Stomach (tissue), 9 donors: ENCODE results near the gene PRKCI. TPM values are rescaled to one million over a fixed set of nuclear protein-coding genes. Genes with fewer than 3 reads are reported as not detected.
"Not testable (repeated sequence)": the region's sequence is repeated elsewhere in the genome, so short reads cannot be mapped to it uniquely, and the experiment has no call there.

Experiments
- DNase-seq, 2 donors: peaks; one replicate each; pipeline versions ENCODE4 v3.0.0 to v3.0.0-alpha.2; 2013 to 2019
- H3K27ac ChIP-seq, 5 donors: fragments of 200-600 bp in 4 of 5; sonication (generic) in 4 of 5; one replicate each; pipeline ENCODE4 v1.5.1; 2013 to 2019; ENCODE audit warnings: mild to moderate bottlenecking in 1 of 5, moderate library complexity in 1 of 5
- H3K27me3 ChIP-seq, 3 donors: fragments of 200-600 bp; sonication (generic); one replicate each; pipeline ENCODE4 v1.5.1; 2017 to 2019; ENCODE audit warnings: mixed run types in 1 of 3
- H3K36me3 ChIP-seq, 4 donors: fragments of 200-600 bp; sonication (generic); 1 replicate in 3 of 4; 2 replicates in 1 of 4; pipeline ENCODE4 v1.5.1; 2016 to 2019
- H3K4me1 ChIP-seq, 4 donors: fragments of 200-600 bp; sonication (generic); one replicate each; pipeline ENCODE4 v1.5.1; 2016 to 2019
- H3K4me3 ChIP-seq, 4 donors: fragments of 200-600 bp; sonication (generic) in 3 of 4; one replicate each; pipeline ENCODE4 v1.5.1; 2016 to 2019; ENCODE audit warnings: mild to moderate bottlenecking in 1 of 4
- H3K9me3 ChIP-seq, 4 donors: fragments of 200-600 bp; sonication (generic); one replicate each; pipeline ENCODE4 v1.5.1; 2016 to 2019
- CTCF ChIP-seq, 7 experiments: fragments of 450-650 bp in 4 of 7; fragments of 200-600 bp in 3 of 7; sonication (generic) in 3 of 7; IDR thresholded peaks; one replicate each; pipeline ENCODE4 v1.5.1; 2016 to 2019; ENCODE audit warnings: antibody characterized with exemption in 7 of 7, control low read depth in 2 of 7, mild to moderate bottlenecking in 1 of 7
- EP300 ChIP-seq: sonication (generic); formaldehyde crosslinking; IDR thresholded peaks from one replicate; pipeline ENCODE4 v1.6.1; 2017; ENCODE audit warnings: antibody characterized with exemption
- POLR2A ChIP-seq, 4 donors: fragments of 450-650 bp; IDR thresholded peaks; one replicate each; pipeline ENCODE4 v1.6.1; 2016; ENCODE audit warnings: antibody characterized with exemption in 4 of 4, control low read depth in 2 of 4, mild to moderate bottlenecking in 1 of 4, moderate library complexity in 1 of 4
- POLR2AphosphoS5 ChIP-seq, 3 donors: sonication (generic); formaldehyde crosslinking; IDR thresholded peaks; one replicate each; pipeline ENCODE4 v1.6.1; 2016; ENCODE audit warnings: antibody characterized with exemption in 3 of 3
- WGBS, 5 donors: extraction: QIAGEN DNeasy Blood & Tissue Kit in 3 of 5; methylation state at CpG; one replicate each; pipeline versions ENCODE4 v1.1.5 to v1.1.7; 2013 to 2018; 5-methylcytosine and 5-hydroxymethylcytosine counted together
- intact Hi-C: fragments of 100-400 bp; cut with DNase I; formaldehyde crosslinking; loops from one replicate; pipeline ENCODE4 v1.15.1; 2023; ENCODE audit warnings: low total_unique reads
- polyA plus RNA-seq, 3 donors: library from polyadenylated mRNA; stranded (reverse); fragments of 200-250 nt; gene quantifications; one replicate each; pipeline ENCODE4 v1.2.3, GENCODE V29; 2013
- total RNA-seq, 5 donors: library from RNA; depleted of rRNA; stranded (reverse); fragments of >200 nt; gene quantifications; one replicate each; pipeline versions ENCODE4 v1.1.0 to v1.2.3, GENCODE V29; 2014 to 2016
- donor health status: healthy with polysubstance abuse.
- donor health status: Bipolar disorder and iron deficiency.
- donor health status: healthy.

Gene PRKCI
- total and polyA plus RNA-seq, 8 donors, result 15.5 to 141 (median 29.8) TPM

GRCh38 chr3:170337420-170337819 lies 115.2 kb downstream of the PRKCI start:
- WGBS, 5 donors, result 83 to 88% (median 85%) methylated on average over 3 of the region's 3 CpGs
- Histone ChIP-seq H3K27ac (no peak overlapping the region), H3K27me3 (no peaks in the 10 kb centered on the region), H3K36me3 (no peaks in the 10 kb centered on the region), H3K4me3 (no peak overlapping the region), H3K4me1 (peaks cover 0 to 4% (median 2%) of the 10 kb centered on the region in 4 donors), H3K9me3 (peaks cover 0 to 5% (median 0%) of the 10 kb centered on the region in 4 donors)
- no peak for DNase-seq
- TF ChIP-seq POLR2A (IDR thresholded peaks at IDR 0.05) (no peak), POLR2AphosphoS5 (IDR thresholded peaks at IDR 0.05) (no peak), CTCF (IDR thresholded peaks at IDR 0.05) (no peak), EP300 (no peak)
- intact Hi-C loops, result no loop called here

DNA sequence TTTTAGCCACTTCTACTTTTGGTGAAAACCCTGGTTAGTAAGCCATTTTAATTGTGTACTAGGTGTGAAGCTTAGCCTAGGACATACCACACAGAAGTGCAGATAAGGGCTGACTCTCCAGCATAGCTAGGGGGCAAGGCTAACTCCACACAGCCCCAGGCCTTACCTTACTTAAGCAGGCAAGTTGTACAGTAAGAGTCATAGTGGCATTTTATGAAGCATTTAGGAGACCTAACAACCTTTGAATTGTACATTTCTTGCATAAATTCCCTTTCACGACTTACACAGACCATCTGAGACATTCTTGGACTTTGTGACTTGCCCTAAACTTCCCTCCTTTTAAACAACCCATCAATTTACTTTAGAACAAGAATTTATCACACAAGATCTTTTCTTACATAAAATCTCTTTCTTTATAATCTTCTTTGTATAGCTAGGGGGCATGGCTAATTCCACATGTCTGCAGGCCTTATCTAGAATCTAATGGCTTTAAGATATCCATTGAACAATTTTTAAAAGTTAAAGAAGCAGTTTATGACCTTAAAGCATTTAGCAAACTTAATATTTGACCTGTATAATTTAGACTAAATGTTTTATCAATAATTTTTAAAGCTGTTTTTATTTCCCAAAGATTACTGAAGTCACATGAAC lies 116.6 kb downstream of the PRKCI start:
- no peak for TF ChIP-seq POLR2AphosphoS5 (IDR thresholded peaks at IDR 0.05)
- no peak for TF ChIP-seq POLR2A (IDR thresholded peaks at IDR 0.05)
- no peak for TF ChIP-seq EP300
- TF ChIP-seq CTCF (IDR thresholded peaks at IDR 0.05), result no peak
- H3K9me3 ChIP-seq, result peaks cover 0 to 5% (median 0%) of the 10 kb centered on the region in 4 donors
- 80 to 89% (median 82%) methylated on average over 1 of the region's 1 CpG for WGBS, 5 donors
- no peak overlapping the region for H3K4me3 ChIP-seq
- intact Hi-C loops, result no loop called here
- DNase-seq, result no peak
- no peaks in the 10 kb centered on the region for H3K27me3 ChIP-seq
- H3K4me1 ChIP-seq, result peaks cover 0 to 4% (median 2%) of the 10 kb centered on the region in 4 donors
- no peak overlapping the region for H3K27ac ChIP-seq
- no peaks in the 10 kb centered on the region for H3K36me3 ChIP-seq

DNA sequence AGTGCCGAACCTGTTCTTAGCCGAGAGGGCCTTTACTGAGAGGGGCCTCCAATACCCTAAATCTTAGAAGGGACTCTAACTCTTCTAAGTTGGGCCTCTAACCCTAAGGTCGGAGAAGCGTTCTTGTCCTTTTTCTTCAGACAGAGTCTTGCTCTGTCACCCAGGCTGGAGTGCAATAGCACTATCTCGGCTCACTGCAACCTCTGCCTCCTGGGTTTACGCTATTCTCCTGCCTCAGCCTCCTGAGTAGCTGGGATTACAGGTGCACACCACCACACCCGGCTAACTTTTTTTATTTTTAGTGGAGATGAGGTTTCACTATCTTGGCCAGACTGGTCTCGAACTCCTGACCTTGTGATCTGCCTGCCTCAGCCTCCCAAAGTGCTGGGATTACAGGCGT lies 120.0 kb downstream of the PRKCI start:
- H3K4me1 ChIP-seq, H3K27me3 ChIP-seq, H3K9me3 ChIP-seq, H3K4me3 ChIP-seq, H3K36me3 ChIP-seq, H3K27ac ChIP-seq, DNase-seq, intact Hi-C loops: not testable (repeated sequence)
- 95 to 98% (median 95%) methylated on average over 9 of the region's 9 CpGs for WGBS, 5 donors

- intact Hi-C loops, H3K4me1 ChIP-seq, H3K9me3 ChIP-seq, H3K36me3 ChIP-seq, H3K27me3 ChIP-seq, H3K4me3 ChIP-seq, H3K27ac ChIP-seq, DNase-seq: not testable (repeated sequence)
- WGBS, 5 donors, result 42 to 57% (median 51%) methylated on average over 6 of the region's 6 CpGs
These were observed 121.6 kb downstream of the PRKCI start for GRCh38 chr3:170343859-170344258.

DNA sequence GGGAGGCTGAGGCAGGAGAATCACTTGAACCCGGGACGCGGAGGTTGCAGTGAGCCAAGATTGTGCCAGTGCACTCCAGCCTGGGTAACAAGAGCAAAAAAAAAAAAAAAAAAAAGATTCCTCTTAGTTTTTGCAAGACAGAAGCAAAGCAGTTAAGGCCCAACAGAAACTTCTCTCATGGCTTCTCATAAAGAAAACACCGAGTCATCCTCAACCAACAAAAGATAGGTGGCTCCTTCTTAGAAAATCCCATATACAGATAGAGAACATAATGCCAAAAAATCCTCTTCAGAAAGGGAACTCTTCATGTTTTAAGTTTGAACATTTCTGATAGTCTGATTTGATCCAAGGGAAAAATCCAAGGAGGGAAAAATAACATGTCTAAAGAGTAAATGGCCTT lies 122.7 kb downstream of the PRKCI start:
- no peak for DNase-seq
- WGBS, 5 donors, result 73 to 92% (median 89%) methylated on average over 4 of the region's 4 CpGs
- H3K9me3 ChIP-seq, result no peaks in the 10 kb centered on the region
- H3K36me3 ChIP-seq, result no peaks in the 10 kb centered on the region
- TF ChIP-seq POLR2AphosphoS5 (IDR thresholded peaks at IDR 0.05) (no peak), CTCF (IDR thresholded peaks at IDR 0.05) (no peak), POLR2A (IDR thresholded peaks at IDR 0.05) (no peak), EP300 (no peak)
- no peaks in the 10 kb centered on the region for H3K4me1 ChIP-seq
- no peak overlapping the region for H3K27ac ChIP-seq
- H3K4me3 ChIP-seq, result no peak overlapping the region
- H3K27me3 ChIP-seq, result no peaks in the 10 kb centered on the region
- intact Hi-C loops, result no loop called here
